KBM-7 (cell line): ENCODE results near the gene CHIC2.

Source experiments
- DNase-seq: peaks from one replicate; pipeline ENCODE4 v3.0.0-alpha.2; 2015
- in situ Hi-C: fragments of 300-500 bp; cut with MboI; formaldehyde crosslinking; loops from 2 replicates; pipeline ENCODE4 v1.14.3; 2020; ENCODE audit warnings: low sequenced_read_pairs, low pct_unique_long_range_greater_than_20kb, mixed read lengths

The CHIC2 gene

GRCh38 chr4:54094451-54094850 is 30.0 kb upstream of the CHIC2 start:
- in situ Hi-C loops = no loop called here
- DNase-seq = no peak

GRCh38 chr4:54093324-54094240 is 29.2 kb upstream of the CHIC2 start:
- in situ Hi-C loops = no loop called here

GRCh38 chr4:54092405-54093323 is 28.3 kb upstream of the CHIC2 start:
- peak; percentile 11 for DNase-seq
- in situ Hi-C loops = no loop called here

More at GRCh38 chr4:54093324-54094240, 29.2 kb upstream of the CHIC2 start:
- DNase-seq = no peak

GRCh38 chr4:54091637-54092404 is 27.4 kb upstream of the CHIC2 start:
- in situ Hi-C loops = no loop called here

GRCh38 chr4:54090804-54091623 is 26.6 kb upstream of the CHIC2 start:
- peak; percentile 17 for DNase-seq
- in situ Hi-C loops = no loop called here

More at GRCh38 chr4:54091637-54092404, 27.4 kb upstream of the CHIC2 start:
- DNase-seq = peak; percentile 63

- in situ Hi-C loops = no loop called here
Measured at GRCh38 chr4:54090404-54090803, 26.0 kb upstream of the CHIC2 start.

GRCh38 chr4:54089875-54090274 is 25.5 kb upstream of the CHIC2 start:
- DNase-seq = no peak
- in situ Hi-C loops = no loop called here

More at GRCh38 chr4:54090404-54090803, 26.0 kb upstream of the CHIC2 start:
- no peak for DNase-seq

- no peak for DNase-seq
- in situ Hi-C loops = no loop called here
Measured at GRCh38 chr4:54085284-54085683, 20.9 kb upstream of the CHIC2 start.

GRCh38 chr4:54082168-54082567 is 17.8 kb upstream of the CHIC2 start:
- in situ Hi-C loops = no loop called here
- no peak for DNase-seq

GRCh38 chr4:54077812-54078211 is 13.4 kb upstream of the CHIC2 start:
- no peak for DNase-seq
- in situ Hi-C loops = no loop called here

GRCh38 chr4:54076673-54077072 is 12.3 kb upstream of the CHIC2 start:
- in situ Hi-C loops = no loop called here
- DNase-seq = no peak

GRCh38 chr4:54074381-54074780 is 10.0 kb upstream of the CHIC2 start:
- DNase-seq = no peak
- in situ Hi-C loops = no loop called here

- no peak for DNase-seq
- in situ Hi-C loops = no loop called here
Measured at GRCh38 chr4:54073271-54073880, 9.0 kb upstream of the CHIC2 start.

GRCh38 chr4:54067166-54067565 is 2.8 kb upstream of the CHIC2 start:
- in situ Hi-C loops = no loop called here
- DNase-seq = no peak

- DNase-seq = peak; percentile 75
- in situ Hi-C loops = no loop called here
Measured at GRCh38 chr4:54066718-54067129, 2.3 kb upstream of the CHIC2 start.

GRCh38 chr4:54066088-54066415 is 1.6 kb upstream of the CHIC2 start:
- DNase-seq = no peak
- in situ Hi-C loops = no loop called here

- peak; percentile 20 for DNase-seq
Measured at GRCh38 chr4:54065282-54066087, 1.1 kb upstream of the CHIC2 start.

More at GRCh38 chr4:54065282-54066087, 1.1 kb upstream of the CHIC2 start:
- in situ Hi-C loops = no loop called here
